NCI-H187 treated with DMSO at 0.1 percent for 48 hours (cell line): ENCODE results near the gene OPRL1.

Source experiments
- DNase-seq: peaks from one replicate; lab custom pipeline; 2025; lab: John Stamatoyannopoulos, UW

Gene OPRL1

GRCh38 chr20:64080013-64080812 is at the start of gene OPRL1:
OPRL1 (plus strand) TSS chr20:64080082; CDS start chr20:64092721, 12,639 bp downstream.
- DNase-seq: no peak

GRCh38 chr20:64030371-64031134 is 49.3 kb upstream of the OPRL1 start:
- DNase-seq: no peak

GRCh38 chr20:64031822-64032314 is 48.0 kb upstream of the OPRL1 start:
- no peak for DNase-seq

GRCh38 chr20:64032706-64033624 is 46.9 kb upstream of the OPRL1 start:
- DNase-seq: no peak

- no peak for DNase-seq
Measured at GRCh38 chr20:64033981-64034493, 45.8 kb upstream of the OPRL1 start.

- no peak for DNase-seq
Measured at GRCh38 chr20:64035066-64035932, 44.6 kb upstream of the OPRL1 start.

- no peak for DNase-seq
Measured at GRCh38 chr20:64035933-64036345, 43.9 kb upstream of the OPRL1 start, which contains the start of gene C20orf204. C20orf204 (plus strand) TSS chr20:64036182; CDS start chr20:64036324, 142 bp downstream.

GRCh38 chr20:64036346-64037198 is 43.3 kb upstream of the OPRL1 start:
- DNase-seq: no peak

- no peak for DNase-seq
Measured at GRCh38 chr20:64037199-64037497, 42.7 kb upstream of the OPRL1 start.

GRCh38 chr20:64037498-64038213 is 42.2 kb upstream of the OPRL1 start:
- no peak for DNase-seq

- no peak for DNase-seq
Measured at GRCh38 chr20:64038224-64038564, 41.7 kb upstream of the OPRL1 start.

GRCh38 chr20:64038565-64039292 is 41.2 kb upstream of the OPRL1 start:
- DNase-seq: no peak

- DNase-seq: no peak
Measured at GRCh38 chr20:64039293-64040160, 40.4 kb upstream of the OPRL1 start.

- DNase-seq: no peak
Measured at GRCh38 chr20:64040231-64041039, 39.4 kb upstream of the OPRL1 start.

- DNase-seq: no peak
Measured at GRCh38 chr20:64041040-64041780, 38.7 kb upstream of the OPRL1 start.

GRCh38 chr20:64041781-64042053 is 38.2 kb upstream of the OPRL1 start:
- no peak for DNase-seq
